Esophagus muscularis mucosa (tissue), 4 donors: ENCODE measurements around the gene CCDC63. TPM values are rescaled to one million over a fixed set of nuclear protein-coding genes. Genes with fewer than 3 reads are reported as not detected.

Experiments used
- DNase-seq: peaks from one replicate; pipeline ENCODE4 v3.0.0-alpha.2; 2017; ENCODE audit errors: extremely low spot score
- H3K27ac ChIP-seq, 4 donors: fragments of 200-600 bp; sonication (generic); replicated peaks in 1 of 4; 1 replicate in 3 of 4; 2 replicates in 1 of 4; pipeline ENCODE4 v1.5.1; 2016 to 2019; ENCODE audit warnings: mild to moderate bottlenecking in 1 of 4
- H3K27me3 ChIP-seq, 4 donors: fragments of 200-600 bp; sonication (generic); one replicate each; pipeline versions ENCODE4 v1.5.1 to v1.6.0; 2016 to 2019
- H3K36me3 ChIP-seq, 4 donors: fragments of 200-600 bp; sonication (generic); one replicate each; pipeline ENCODE4 v1.5.1; 2016 to 2019
- H3K4me1 ChIP-seq, 4 donors: fragments of 200-600 bp; sonication (generic); one replicate each; pipeline ENCODE4 v1.5.1; 2016 to 2019
- H3K4me3 ChIP-seq, 4 donors: fragments of 200-600 bp; sonication (generic); 1 replicate in 2 of 4; 2 replicates in 2 of 4; pipeline ENCODE4 v1.5.1; 2016 to 2019; ENCODE audit warnings: mild to moderate bottlenecking in 4 of 4, moderate library complexity in 1 of 4
- H3K9me3 ChIP-seq, 4 donors: fragments of 200-600 bp; sonication (generic); 1 replicate in 3 of 4; 2 replicates in 1 of 4; pipeline ENCODE4 v1.5.1; 2016 to 2019
- CTCF ChIP-seq, 3 experiments: fragments of 200-600 bp in 2 of 3; fragments of 450-650 bp in 1 of 3; sonication (generic) in 2 of 3; IDR thresholded peaks; one replicate each; pipeline ENCODE4 v1.5.1; 2017 to 2019; ENCODE audit warnings: antibody characterized with exemption in 3 of 3, mild to moderate bottlenecking in 2 of 3, moderate library complexity in 1 of 3
- EP300 ChIP-seq: sonication (generic); formaldehyde crosslinking; IDR thresholded peaks from one replicate; pipeline ENCODE4 v1.6.1; 2017; ENCODE audit warnings: antibody characterized with exemption
- POLR2A ChIP-seq: fragments of 450-650 bp; IDR thresholded peaks from one replicate; pipeline ENCODE4 v1.6.1; 2017; ENCODE audit warnings: antibody characterized with exemption, moderate library complexity, mild to moderate bottlenecking, low read depth
- POLR2AphosphoS5 ChIP-seq, 2 donors: sonication (generic); formaldehyde crosslinking; IDR thresholded peaks; one replicate each; pipeline ENCODE4 v1.6.1; 2017; ENCODE audit warnings: antibody characterized with exemption in 2 of 2
- WGBS: methylation state at CpG from one replicate; pipeline ENCODE4 v1.1.5; 2018; 5-methylcytosine and 5-hydroxymethylcytosine counted together
- intact Hi-C: fragments of 100-400 bp; cut with DNase I; formaldehyde crosslinking; loops from one replicate; pipeline ENCODE4 v1.15.1; 2023
- total RNA-seq, 4 donors: library from RNA; depleted of rRNA; stranded (reverse); fragments of >200 nt; gene quantifications; one replicate each; pipeline versions ENCODE4 v1.1.0 to v1.2.1, GENCODE V29; 2016

Gene CCDC63
- total RNA-seq, 4 donors from 2014 or later: not detected

- DNase-seq: no peak
- WGBS: 85% methylated on average over 8 of the region's 8 CpGs
- no peaks in the 10 kb centered on the region for H3K9me3 ChIP-seq
- no peak for TF ChIP-seq POLR2AphosphoS5 (IDR thresholded peaks at IDR 0.05)
- TF ChIP-seq POLR2A: no peak
- TF ChIP-seq CTCF (IDR thresholded peaks at IDR 0.05): no peak
- no peak for TF ChIP-seq EP300
- H3K27me3 ChIP-seq: no peaks in the 10 kb centered on the region
- H3K27ac ChIP-seq: no peak overlapping the region
- no peaks in the 10 kb centered on the region for H3K4me1 ChIP-seq
- no peak overlapping the region for H3K4me3 ChIP-seq
- intact Hi-C loops: no loop called here
- no peaks in the 10 kb centered on the region for H3K36me3 ChIP-seq
Measured at GRCh38 chr12:110858848-110859247, 12.1 kb downstream of the CCDC63 start.

- Histone ChIP-seq H3K9me3 (no peaks in the 10 kb centered on the region), H3K27ac (no peak overlapping the region), H3K36me3 (no peaks in the 10 kb centered on the region), H3K27me3 (no peaks in the 10 kb centered on the region), H3K4me1 (no peaks in the 10 kb centered on the region), H3K4me3 (no peak overlapping the region)
- WGBS: 62% methylated on average over 8 of the region's 8 CpGs
- DNase-seq: no peak
- no peak for TF ChIP-seq POLR2AphosphoS5 (IDR thresholded peaks at IDR 0.05)
- intact Hi-C loops: no loop called here
Measured at GRCh38 chr12:110860833-110861296, 14.1 kb downstream of the CCDC63 start.

- no peak for TF ChIP-seq CTCF (IDR thresholded peaks at IDR 0.05)
- TF ChIP-seq POLR2AphosphoS5 (IDR thresholded peaks at IDR 0.05): no peak
- no peak for TF ChIP-seq EP300
- TF ChIP-seq POLR2A: no peak
- no peaks in the 10 kb centered on the region for H3K36me3 ChIP-seq
- H3K27me3 ChIP-seq: no peaks in the 10 kb centered on the region
- intact Hi-C loops: no loop called here
- H3K4me1 ChIP-seq: no peaks in the 10 kb centered on the region
- WGBS: 90% methylated on average over 7 of the region's 7 CpGs
- H3K27ac ChIP-seq: no peak overlapping the region
- H3K9me3 ChIP-seq: no peaks in the 10 kb centered on the region
- no peak for DNase-seq
- no peak overlapping the region for H3K4me3 ChIP-seq
Measured at GRCh38 chr12:110861729-110862128, 14.9 kb downstream of the CCDC63 start.

- H3K27ac ChIP-seq: no peak overlapping the region
- H3K9me3 ChIP-seq: no peaks in the 10 kb centered on the region
- TF ChIP-seq POLR2A (no peak), EP300 (no peak), CTCF (IDR thresholded peaks at IDR 0.05) (no peak), POLR2AphosphoS5 (IDR thresholded peaks at IDR 0.05) (no peak)
- H3K4me1 ChIP-seq: no peaks in the 10 kb centered on the region
- DNase-seq: no peak
- H3K4me3 ChIP-seq: no peak overlapping the region
- intact Hi-C loops: no loop called here
- H3K27me3 ChIP-seq: no peaks in the 10 kb centered on the region
- H3K36me3 ChIP-seq: no peaks in the 10 kb centered on the region
- 84% methylated on average over 7 of the region's 9 CpGs for WGBS
Measured at GRCh38 chr12:110862329-110862728, 15.5 kb downstream of the CCDC63 start.

- WGBS: 91% methylated on average over 7 of the region's 7 CpGs
- DNase-seq: no peak
- H3K4me1 ChIP-seq: no peaks in the 10 kb centered on the region
- no peak overlapping the region for H3K4me3 ChIP-seq
- TF ChIP-seq POLR2A: no peak
- TF ChIP-seq EP300: no peak
- TF ChIP-seq POLR2AphosphoS5 (IDR thresholded peaks at IDR 0.05): no peak
- no peak for TF ChIP-seq CTCF (IDR thresholded peaks at IDR 0.05)
- H3K36me3 ChIP-seq: no peaks in the 10 kb centered on the region
- no peaks in the 10 kb centered on the region for H3K9me3 ChIP-seq
- intact Hi-C loops: no loop called here
- H3K27ac ChIP-seq: no peak overlapping the region
- H3K27me3 ChIP-seq: no peaks in the 10 kb centered on the region
Measured at GRCh38 chr12:110863161-110863560, 16.4 kb downstream of the CCDC63 start.
